A673 (cell line): ENCODE measurements around the gene CHD2. TPM values are rescaled to one million over a fixed set of nuclear protein-coding genes. Genes with fewer than 3 reads are reported as not detected.
A peak's percentile ranks its signal among the peaks of the same experiment; 100 is the strongest.

ENCODE experiments used
- BruUV-seq: library from RNA; stranded (reverse); fragments of 400-500 nt; replicated peaks from 2 replicates; lab custom pipeline; 2021; lab: Mats Ljungman, UMichigan
- CTCF ChIA-PET: fragments of 300-600 bp; sonication (Branson Sonifier 250); formaldehyde crosslinking; loops from one replicate; lab custom pipeline; 2022; ENCODE audit warnings: antibody characterized with exemption; lab: Charles Lee
- POLR2A ChIA-PET: fragments of 300-600 bp; sonication (Branson Sonifier 250); formaldehyde crosslinking; loops from one replicate; lab custom pipeline; 2022; ENCODE audit warnings: antibody characterized with exemption; ENCODE audit not compliant: low non-redundant PET; lab: Charles Lee
- DNase-seq: peaks from one replicate; pipeline ENCODE4 v3.0.0-alpha.2; 2015; ENCODE audit warnings: low spot score
- H3K27ac ChIP-seq: fragments of 200-600 bp; sonication (generic); 2 replicates; pipeline ENCODE4 v1.5.1; 2016; ENCODE audit warnings: mixed run types, low read depth, mild to moderate bottlenecking, mixed read lengths, antibody characterized with exemption, low read length; ENCODE audit not compliant: poor library complexity, severe bottlenecking
- H3K27me3 ChIP-seq: fragments of 200-600 bp; sonication (generic); replicated peaks from 2 replicates; pipeline ENCODE4 v1.6.1; 2017; ENCODE audit warnings: mixed run types, low read depth, mild to moderate bottlenecking, mixed read lengths, antibody characterized with exemption, low read length; ENCODE audit not compliant: insufficient read depth, poor library complexity
- H3K36me3 ChIP-seq: fragments of 200-600 bp; sonication (generic); 2 replicates; pipeline ENCODE4 v1.6.1; 2016; ENCODE audit warnings: mixed run types, mild to moderate bottlenecking, mixed read lengths, antibody characterized with exemption, low read length; ENCODE audit not compliant: insufficient read depth, poor library complexity, severe bottlenecking
- H3K4me1 ChIP-seq: fragments of 200-600 bp; sonication (generic); 2 replicates; pipeline ENCODE4 v1.6.1; 2017; ENCODE audit warnings: mixed run types, mild to moderate bottlenecking, mixed read lengths, antibody characterized with exemption, low read length; ENCODE audit not compliant: insufficient read depth, poor library complexity, severe bottlenecking
- H3K4me3 ChIP-seq: fragments of 200-600 bp; sonication (generic); 2 replicates; pipeline ENCODE4 v1.5.1; 2016; ENCODE audit warnings: low read depth, mixed run types, mild to moderate bottlenecking, mixed read lengths, low read length; ENCODE audit not compliant: poor library complexity, severe bottlenecking
- H3K9me3 ChIP-seq: fragments of 200-600 bp; sonication (generic); 2 replicates; pipeline ENCODE4 v1.6.1; 2016; ENCODE audit warnings: mixed run types, low read depth, mild to moderate bottlenecking, mixed read lengths, antibody characterized with exemption, low read length; ENCODE audit not compliant: poor library complexity, severe bottlenecking
- CTCF ChIP-seq: fragments of 300-800, 200-600 bp; sonication (generic); conservative IDR thresholded peaks from 2 replicates; pipeline ENCODE4 v1.5.1; 2017; ENCODE audit warnings: low read depth, mild to moderate bottlenecking, antibody characterized with exemption, low read length, moderate library complexity, mixed read lengths
- EZH2 ChIP-seq: fragments of 200-600 bp; sonication (generic); IDR thresholded peaks from 2 replicates; pipeline ENCODE4 v1.6.1; 2017; ENCODE audit warnings: borderline replicate concordance, low read depth, mild to moderate bottlenecking, mixed read lengths, antibody characterized with exemption, low read length; ENCODE audit not compliant: poor library complexity, severe bottlenecking
- intact Hi-C: fragments of 100-400 bp; cut with micrococcal nuclease; formaldehyde crosslinking; loops from one replicate; pipeline ENCODE4 v1.10.0; 2022; ENCODE audit not compliant: unreplicated experiment
- total RNA-seq: library from RNA; stranded (reverse); gene quantifications from 2 replicates; pipeline ENCODE4 v1.2.3, GENCODE V29; 2021

Gene CHD2
- total RNA-seq, 1 experiment from 2014 or later: 75.7 TPM

- ChIA-PET POLR2A (no interaction called here), CTCF (interaction anchor here (0.6 to 0.7 kb wide), 2 partner anchors 15 to 19 kb away, joined by 3 read pairs; no protein-coding TSS in a partner anchor)
- no TSS peak for BruUV-seq
- intact Hi-C loops: no loop called here
- Histone ChIP-seq H3K4me1 (peaks cover 13% of the 10 kb centered on the region), H3K27ac (no peak overlapping the region), H3K27me3 (no peaks in the 10 kb centered on the region), H3K36me3 (no peaks in the 10 kb centered on the region), H3K9me3 (no peaks in the 10 kb centered on the region), H3K4me3 (peak overlapping the region; percentile 64)
- no peak for DNase-seq
- TF ChIP-seq EZH2 (no peak), CTCF (no peak)
These were observed 173.4 kb downstream of the CHD2 start for GRCh38 chr15:93073465-93073952.

- ChIA-PET POLR2A (no interaction called here), CTCF (no interaction called here)
- Histone ChIP-seq H3K36me3 (no peaks in the 10 kb centered on the region), H3K4me3 (no peak overlapping the region), H3K9me3 (no peaks in the 10 kb centered on the region), H3K27ac (no peak overlapping the region), H3K4me1 (peaks cover 13% of the 10 kb centered on the region), H3K27me3 (no peaks in the 10 kb centered on the region)
- intact Hi-C loops: no loop called here
- no peak for DNase-seq
- no TSS peak for BruUV-seq
- no peak for TF ChIP-seq CTCF
- no peak for TF ChIP-seq EZH2
These were observed 174.5 kb downstream of the CHD2 start for GRCh38 chr15:93074599-93074998.

- no peaks in the 10 kb centered on the region for H3K36me3 ChIP-seq
- H3K27me3 ChIP-seq: no peaks in the 10 kb centered on the region
- ChIA-PET CTCF (interaction anchor here (0.6 kb wide), 1 partner anchor 12 kb away, joined by 5 read pairs; no protein-coding TSS in a partner anchor), POLR2A (no interaction called here)
- intact Hi-C loops: no loop called here
- TF ChIP-seq EZH2: no peak
- no peak for TF ChIP-seq CTCF
- BruUV-seq: no TSS peak
- peaks cover 7% of the 10 kb centered on the region for H3K4me1 ChIP-seq
- DNase-seq: no peak
- no peak overlapping the region for H3K4me3 ChIP-seq
- no peak overlapping the region for H3K27ac ChIP-seq
- H3K9me3 ChIP-seq: no peaks in the 10 kb centered on the region
These were observed 176.1 kb downstream of the CHD2 start for GRCh38 chr15:93076217-93076616.
